Smooth muscle cell (in vitro differentiated cells): ENCODE data around the gene VGLL4. TPM values are rescaled to one million over a fixed set of nuclear protein-coding genes. Genes with fewer than 3 reads are reported as not detected.
A peak's percentile ranks its signal among the peaks of the same experiment; 100 is the strongest.

Source experiments
- DNase-seq: peaks from one replicate; lab custom pipeline; 2025; ENCODE audit not compliant: unreplicated experiment; lab: John Stamatoyannopoulos, UW
- H2AFZ ChIP-seq: fragments of 200-600 bp; sonication (generic); 2 replicates; pipeline ENCODE4 v1.6.0; 2016; ENCODE audit warnings: antibody characterized with exemption, low read depth, mild to moderate bottlenecking
- H3F3A ChIP-seq: fragments of 200-600 bp; sonication (generic); 2 replicates; pipeline ENCODE4 v1.6.0; 2017; ENCODE audit warnings: antibody characterized with exemption, low read depth
- H3K27ac ChIP-seq: fragments of 200-600 bp; sonication (generic); 2 replicates; pipeline ENCODE4 v1.5.1; 2016; ENCODE audit warnings: low read depth, mild to moderate bottlenecking
- H3K27me3 ChIP-seq: fragments of 200-600 bp; sonication (generic); 2 replicates; pipeline ENCODE4 v1.6.1; 2016; ENCODE audit warnings: low read depth, mild to moderate bottlenecking
- H3K36me3 ChIP-seq: fragments of 200-600 bp; sonication (generic); 2 replicates; pipeline ENCODE4 v1.5.1; 2016; ENCODE audit warnings: low read depth
- H3K4me1 ChIP-seq: fragments of 200-600 bp; sonication (generic); 2 replicates; pipeline ENCODE4 v1.5.1; 2016; ENCODE audit warnings: low read depth
- H3K4me2 ChIP-seq: fragments of 200-600 bp; sonication (generic); 2 replicates; pipeline ENCODE4 v1.6.0; 2016; ENCODE audit warnings: mild to moderate bottlenecking
- H3K4me3 ChIP-seq: fragments of 200-600 bp; sonication (generic); 2 replicates; pipeline ENCODE4 v1.5.1; 2016; ENCODE audit warnings: mild to moderate bottlenecking
- H3K79me2 ChIP-seq: fragments of 200-600 bp; sonication (generic); 2 replicates; pipeline ENCODE4 v1.6.0; 2016; ENCODE audit warnings: low read depth, mild to moderate bottlenecking
- H3K9ac ChIP-seq: fragments of 200-600 bp; sonication (generic); 2 replicates; pipeline ENCODE4 v1.6.0; 2016; ENCODE audit warnings: low read depth
- H3K9me3 ChIP-seq: fragments of 200-600 bp; sonication (generic); replicated peaks from 2 replicates; pipeline ENCODE4 v1.5.1; 2016; ENCODE audit warnings: low read depth
- H4K20me1 ChIP-seq: fragments of 200-600 bp; sonication (generic); 2 replicates; pipeline ENCODE4 v1.6.0; 2016; ENCODE audit warnings: low read depth
- WGBS: methylation state at CpG from one replicate; pipeline ENCODE4 v1.1.7; 2016; ENCODE audit warnings: low lambda C conversion rate; 5-methylcytosine and 5-hydroxymethylcytosine counted together
- polyA plus RNA-seq: library from polyadenylated mRNA; unstranded; fragments of >200 nt; fragmentation: Nextera tagmentation; extraction: Ambion mirVana; gene quantifications from 2 replicates; pipeline ENCODE4 v1.2.1, GENCODE V29; 2016
- total RNA-seq: library from RNA; depleted of rRNA; stranded (reverse); fragments of >200 nt; gene quantifications from 2 replicates; pipeline ENCODE4 v1.2.3, GENCODE V29; 2014
- TF ChIP-seq, protein P1 (sequence below): fragments of 200-600 bp; sonication (generic); IDR thresholded peaks from 2 replicates; pipeline ENCODE4 v1.5.1; 2017; ENCODE audit warnings: borderline replicate concordance, mild to moderate bottlenecking, antibody characterized with exemption; ENCODE audit not compliant: insufficient read depth, poor library complexity, severe bottlenecking

VGLL4 gene
- total and polyA plus RNA-seq, 2 experiments from 2014 or later = 72.0 to 109 TPM

GRCh38 chr3:11632564-11632963 lies 11.2 kb downstream of the VGLL4 start:
- Histone ChIP-seq H3K27ac (peak overlapping the region; percentile 84), H3K9ac (peak overlapping the region; percentile 7), H3K79me2 (peaks cover 100% of the 10 kb centered on the region), H3K9me3 (no peaks in the 10 kb centered on the region), H3K4me1 (peaks cover 54% of the 10 kb centered on the region), H3K4me2 (peak overlapping the region; percentile 40), H2AFZ (no peak overlapping the region), H3F3A (peaks cover 29% of the 10 kb centered on the region), H3K27me3 (no peaks in the 10 kb centered on the region), H3K4me3 (no peak overlapping the region), H4K20me1 (peaks cover 100% of the 10 kb centered on the region), H3K36me3 (no peaks in the 10 kb centered on the region)
- no peak for DNase-seq
- TF ChIP-seq, protein P1, sequence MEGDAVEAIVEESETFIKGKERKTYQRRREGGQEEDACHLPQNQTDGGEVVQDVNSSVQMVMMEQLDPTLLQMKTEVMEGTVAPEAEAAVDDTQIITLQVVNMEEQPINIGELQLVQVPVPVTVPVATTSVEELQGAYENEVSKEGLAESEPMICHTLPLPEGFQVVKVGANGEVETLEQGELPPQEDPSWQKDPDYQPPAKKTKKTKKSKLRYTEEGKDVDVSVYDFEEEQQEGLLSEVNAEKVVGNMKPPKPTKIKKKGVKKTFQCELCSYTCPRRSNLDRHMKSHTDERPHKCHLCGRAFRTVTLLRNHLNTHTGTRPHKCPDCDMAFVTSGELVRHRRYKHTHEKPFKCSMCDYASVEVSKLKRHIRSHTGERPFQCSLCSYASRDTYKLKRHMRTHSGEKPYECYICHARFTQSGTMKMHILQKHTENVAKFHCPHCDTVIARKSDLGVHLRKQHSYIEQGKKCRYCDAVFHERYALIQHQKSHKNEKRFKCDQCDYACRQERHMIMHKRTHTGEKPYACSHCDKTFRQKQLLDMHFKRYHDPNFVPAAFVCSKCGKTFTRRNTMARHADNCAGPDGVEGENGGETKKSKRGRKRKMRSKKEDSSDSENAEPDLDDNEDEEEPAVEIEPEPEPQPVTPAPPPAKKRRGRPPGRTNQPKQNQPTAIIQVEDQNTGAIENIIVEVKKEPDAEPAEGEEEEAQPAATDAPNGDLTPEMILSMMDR = no peak
- 40% methylated on average over 2 of the region's 2 CpGs for WGBS

DNA sequence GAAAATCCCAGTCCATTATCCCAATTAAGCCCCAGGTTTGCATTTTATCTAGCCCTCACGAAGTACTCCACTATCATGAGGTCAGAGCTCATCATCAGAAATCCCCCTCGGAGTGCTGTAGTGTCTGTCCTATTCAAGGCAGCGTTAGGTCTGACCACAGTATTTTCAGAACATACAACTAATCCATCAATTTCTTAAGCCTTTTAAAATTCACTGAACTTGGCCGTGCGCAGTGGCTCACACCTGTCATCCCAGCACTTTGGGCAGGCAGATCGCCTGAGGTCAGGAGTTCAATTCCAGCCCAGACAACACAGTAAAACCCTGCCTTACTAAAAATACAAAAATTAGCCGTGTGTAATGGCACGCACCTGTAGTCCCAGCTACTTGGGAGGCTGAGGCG lies 11.9 kb downstream of the VGLL4 start:
- Histone ChIP-seq H3K9me3 (no peaks in the 10 kb centered on the region), H3K4me3 (no peak overlapping the region), H3K27ac (peak overlapping the region; percentile 84), H3K4me2 (peak overlapping the region; percentile 40), H3K9ac (no peak overlapping the region), H4K20me1 (peaks cover 100% of the 10 kb centered on the region), H2AFZ (no peak overlapping the region), H3K27me3 (no peaks in the 10 kb centered on the region), H3K79me2 (peaks cover 100% of the 10 kb centered on the region), H3K4me1 (peaks cover 47% of the 10 kb centered on the region), H3F3A (peaks cover 29% of the 10 kb centered on the region), H3K36me3 (no peaks in the 10 kb centered on the region)
- DNase-seq = no peak
- 62% methylated on average over 9 of the region's 9 CpGs for WGBS
- TF ChIP-seq, protein P1 = no peak

- H3K4me3 ChIP-seq = no peak overlapping the region
- WGBS = 10% methylated on average over 5 of the region's 5 CpGs
- peaks cover 100% of the 10 kb centered on the region for H3K79me2 ChIP-seq
- peaks cover 100% of the 10 kb centered on the region for H4K20me1 ChIP-seq
- H3F3A ChIP-seq = peaks cover 27% of the 10 kb centered on the region
- peak overlapping the region; percentile 46 for H3K9ac ChIP-seq
- H3K36me3 ChIP-seq = no peaks in the 10 kb centered on the region
- DNase-seq = no peak
- H2AFZ ChIP-seq = no peak overlapping the region
- H3K4me1 ChIP-seq = peaks cover 26% of the 10 kb centered on the region
- peak overlapping the region; percentile 76 for H3K4me2 ChIP-seq
- H3K9me3 ChIP-seq = no peaks in the 10 kb centered on the region
- H3K27ac ChIP-seq = peak overlapping the region; percentile 84
- TF ChIP-seq, protein P1 = no peak
- H3K27me3 ChIP-seq = no peaks in the 10 kb centered on the region
These were observed 14.0 kb downstream of the VGLL4 start for GRCh38 chr3:11629716-11630115.

GRCh38 chr3:11627612-11628011 lies 16.1 kb downstream of the VGLL4 start:
- Histone ChIP-seq H3K4me3 (no peak overlapping the region), H3K9ac (no peak overlapping the region), H3K79me2 (peaks cover 100% of the 10 kb centered on the region), H3K4me2 (no peak overlapping the region), H3K9me3 (no peaks in the 10 kb centered on the region), H3K27ac (no peak overlapping the region), H3K27me3 (no peaks in the 10 kb centered on the region), H3K36me3 (no peaks in the 10 kb centered on the region), H3K4me1 (peaks cover 18% of the 10 kb centered on the region), H4K20me1 (peaks cover 100% of the 10 kb centered on the region), H3F3A (peaks cover 14% of the 10 kb centered on the region), H2AFZ (no peak overlapping the region)
- WGBS = 92% methylated on average over 2 of the region's 2 CpGs
- no peak for DNase-seq
- TF ChIP-seq, protein P1 = no peak
